Hematopoietic multipotent progenitor cell treated with erythropoietin and hydrocortisone succinate and interleukin-3 and kit ligand, for 17 days (in vitro differentiated cells): ENCODE data around the gene TBX3.

Experiments used
- DNase-seq: peaks from one replicate; pipeline ENCODE4 v3.0.0-alpha.2; 2015; ENCODE audit warnings: low spot score

The TBX3 gene

GRCh38 chr12:114668151-114668885 lies 15.7 kb downstream of the TBX3 start:
- DNase-seq = no peak

DNA sequence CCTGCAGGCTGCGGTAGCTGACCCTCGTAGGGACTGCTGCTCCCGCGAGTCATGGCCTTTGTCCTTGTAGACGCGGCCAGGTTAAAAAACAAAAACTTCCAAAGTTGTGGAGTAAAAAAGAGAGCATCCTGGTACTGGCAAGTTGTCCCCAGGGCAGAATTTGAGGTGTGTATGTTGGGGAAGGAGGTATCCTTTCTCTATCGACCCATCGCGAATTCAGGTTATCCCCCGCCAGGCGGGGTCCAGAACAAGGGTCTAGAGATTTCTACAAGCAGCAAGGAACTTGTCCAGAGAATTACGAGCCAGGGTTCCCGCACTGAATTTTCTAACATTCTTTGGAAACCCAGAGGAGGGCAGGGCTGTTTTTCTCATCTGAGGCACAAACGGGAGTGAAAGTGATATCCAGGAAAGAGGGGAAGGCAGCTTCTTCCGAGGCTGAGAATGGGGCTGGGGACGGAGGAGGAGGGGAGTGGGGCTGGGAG lies 16.3 kb downstream of the TBX3 start:
- no peak for DNase-seq

DNA sequence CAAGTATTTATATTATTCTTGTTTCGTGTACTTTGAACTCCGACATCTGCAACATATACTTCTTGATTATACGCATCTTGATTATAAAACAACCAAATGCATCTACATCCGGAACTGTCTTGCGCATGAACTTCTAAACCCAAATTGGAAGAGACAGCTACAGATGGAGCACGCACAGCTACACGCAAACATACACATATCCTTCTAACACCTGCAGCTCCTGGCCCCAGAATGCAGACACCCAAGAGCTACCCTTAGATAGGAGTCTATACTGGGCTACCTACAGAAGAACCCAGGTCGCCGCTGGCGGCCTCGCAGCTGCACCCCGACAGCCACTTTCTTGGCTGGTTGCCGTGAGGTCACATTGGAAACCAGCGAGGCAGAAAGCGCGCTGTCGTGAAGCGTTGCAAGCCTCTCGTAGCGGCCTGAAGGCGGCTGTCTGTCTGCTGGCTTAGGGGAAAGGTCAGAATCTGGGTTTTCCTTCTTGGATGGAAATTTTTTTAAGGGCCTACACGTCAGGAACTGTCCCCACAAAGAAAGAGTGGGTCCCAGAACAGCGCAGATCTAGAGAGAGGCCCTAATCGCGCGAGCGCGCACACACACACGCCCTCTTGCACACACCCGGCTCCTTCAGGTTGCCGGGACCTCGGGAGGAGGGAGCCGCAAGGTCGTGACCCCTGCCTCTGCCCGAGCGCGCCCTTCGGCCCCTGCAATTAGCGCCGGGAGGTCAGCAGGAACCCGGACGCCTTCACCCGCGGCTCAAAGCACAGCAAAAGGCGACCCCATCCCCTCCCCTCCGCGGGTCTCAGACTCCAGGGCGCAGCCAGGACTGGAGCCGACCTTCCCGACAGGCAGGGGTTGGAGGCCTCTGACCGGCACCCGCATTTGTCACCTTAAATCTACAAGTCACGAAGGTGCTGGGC lies 17.0 kb downstream of the TBX3 start:
- DNase-seq = no peak

DNA sequence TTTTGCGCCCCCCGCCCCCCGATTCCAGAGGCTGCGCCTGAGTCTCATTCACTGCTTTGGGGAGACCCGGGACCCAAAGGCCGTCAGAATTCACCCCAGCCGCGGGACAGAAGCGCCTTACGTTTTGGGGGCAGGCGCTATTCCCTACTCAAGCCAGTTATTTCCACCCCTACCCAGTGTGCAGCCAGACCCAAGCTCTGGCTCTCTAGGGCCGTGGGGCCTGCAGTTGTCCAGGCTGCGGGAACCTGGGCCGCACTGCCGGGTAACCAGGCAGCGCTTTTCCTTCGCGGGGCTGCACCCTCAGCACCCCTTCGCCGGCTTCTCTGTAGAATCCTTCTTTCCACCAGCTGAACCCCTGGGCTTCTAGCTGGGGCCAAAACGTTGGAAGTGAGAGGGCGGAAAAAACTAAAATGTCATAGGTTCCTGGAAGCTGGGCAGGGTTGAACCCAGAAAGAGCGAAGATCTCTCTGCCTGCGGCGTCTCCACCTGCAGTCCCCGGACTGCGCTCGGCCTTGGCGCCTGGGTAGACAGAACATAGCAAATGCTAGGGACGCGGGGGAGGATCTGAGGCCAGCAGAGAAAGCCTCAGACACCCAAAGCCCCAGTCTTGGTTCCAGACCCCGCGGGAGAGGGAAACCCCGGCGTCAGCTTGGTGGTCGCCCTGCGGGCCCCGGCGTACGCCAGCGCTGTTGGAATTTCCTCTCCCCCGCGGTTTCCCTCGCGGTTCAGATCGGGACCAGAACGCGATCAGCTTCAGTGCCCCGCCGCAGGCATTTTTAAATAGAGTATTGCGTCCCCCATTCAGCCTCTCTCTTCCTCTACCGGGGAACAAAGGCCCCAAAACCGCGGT lies 18.3 kb downstream of the TBX3 start:
- DNase-seq = no peak

DNA sequence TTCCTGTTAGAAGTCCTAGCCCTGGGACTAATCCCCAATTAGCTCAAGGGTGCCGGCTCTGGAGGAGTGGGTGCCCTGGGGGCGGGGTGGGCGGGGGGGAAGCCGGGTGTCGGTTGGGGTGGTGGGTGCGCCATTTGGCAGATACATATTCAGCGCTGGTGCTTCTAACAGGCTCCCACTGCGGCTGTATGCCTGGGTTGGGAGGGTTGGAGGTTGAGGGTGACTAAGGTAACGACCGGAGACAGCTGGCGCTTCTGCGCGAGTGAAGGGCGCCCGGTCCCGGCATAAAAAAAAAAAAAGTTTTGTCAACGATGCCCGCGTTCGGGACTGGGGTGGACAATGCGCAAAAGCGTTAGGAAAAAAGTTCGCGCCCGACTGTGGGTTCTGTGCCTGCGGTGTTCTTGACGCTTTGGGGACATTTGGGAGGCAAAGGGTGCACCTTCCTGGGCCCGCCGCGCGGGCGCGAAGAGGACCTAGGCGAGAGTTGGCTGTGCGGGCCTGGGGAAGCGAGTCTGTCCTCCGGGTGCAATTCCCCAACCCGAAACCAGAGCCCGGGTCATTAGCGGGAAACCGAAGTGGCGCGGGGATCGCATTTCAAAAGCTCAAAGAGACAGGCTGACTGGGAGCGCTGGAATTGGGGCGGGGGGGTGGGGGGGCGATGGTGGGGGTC lies 19.2 kb downstream of the TBX3 start:
- no peak for DNase-seq

DNA sequence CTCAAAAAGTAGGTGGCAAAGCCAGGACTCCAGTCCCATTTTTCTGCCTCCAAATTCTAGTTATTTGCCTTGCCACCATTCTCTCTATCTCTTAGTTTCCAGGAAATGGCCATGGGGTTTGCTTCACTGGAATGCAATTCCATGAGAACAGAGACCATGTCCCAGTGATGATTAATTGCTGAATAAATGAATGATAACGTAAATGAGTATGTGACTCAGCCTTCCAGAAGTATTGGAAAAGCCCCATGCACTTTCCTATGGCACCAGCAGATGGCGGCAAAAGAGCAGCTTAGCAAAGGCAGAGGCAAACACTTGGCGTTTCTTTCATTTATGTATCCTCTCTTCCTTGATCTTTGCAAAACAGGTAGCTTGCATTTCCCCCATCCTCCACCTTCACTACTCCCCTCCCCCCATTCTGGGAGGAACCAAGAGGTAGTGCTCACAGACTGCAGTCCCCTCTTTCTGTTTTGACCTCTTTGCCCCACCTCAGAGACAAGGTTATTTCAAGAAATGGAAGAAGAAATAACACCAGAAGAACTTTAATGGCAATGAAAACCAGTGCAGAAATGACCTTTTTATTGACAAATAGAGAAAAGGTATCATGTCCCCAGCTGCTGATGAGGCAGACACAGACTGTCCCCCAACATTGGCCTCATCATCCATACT lies 21.3 kb downstream of the TBX3 start:
- peak; percentile 30 for DNase-seq

- DNase-seq = no peak
Observed at GRCh38 chr12:114661245-114661644, 22.7 kb downstream of the TBX3 start.

DNA sequence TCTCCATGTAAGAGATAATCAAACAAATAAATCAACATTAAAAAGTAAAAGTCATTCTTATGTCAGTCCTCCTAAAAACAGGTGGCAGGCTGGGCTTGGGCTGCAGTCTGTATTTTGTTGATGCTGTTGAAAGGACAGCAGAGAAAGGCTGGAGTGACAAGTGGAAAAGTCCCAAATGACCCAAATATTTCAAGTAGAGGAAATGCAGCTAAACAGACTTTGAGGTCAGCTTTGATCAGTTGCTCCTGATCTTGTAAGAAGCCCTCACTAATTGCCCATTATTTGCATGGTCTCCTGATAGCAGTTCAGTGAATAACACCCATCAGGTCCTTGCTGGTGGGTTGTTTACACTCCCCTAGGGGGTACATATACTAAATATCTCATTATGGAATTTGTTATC lies 24.9 kb downstream of the TBX3 start:
- DNase-seq = no peak

GRCh38 chr12:114658002-114658441 lies 26.0 kb downstream of the TBX3 start:
- no peak for DNase-seq

DNA sequence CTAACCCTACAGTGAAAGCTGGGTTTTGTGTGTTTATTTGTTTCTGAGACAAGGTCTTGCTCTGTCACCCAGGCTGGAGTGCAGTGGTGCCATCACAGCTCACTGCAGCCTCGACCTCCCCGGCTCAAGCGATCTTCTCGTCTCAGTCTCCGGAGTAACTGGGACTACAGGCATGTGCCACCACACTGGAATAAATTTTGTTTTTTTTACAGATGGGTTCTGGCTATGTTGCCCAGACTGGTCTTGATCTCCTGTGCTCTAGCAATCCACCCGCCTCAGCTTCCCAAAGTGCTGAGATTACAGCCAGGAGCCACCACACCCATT lies 26.4 kb downstream of the TBX3 start:
- DNase-seq = no peak

- DNase-seq = no peak
Observed at GRCh38 chr12:114656906-114657596, 26.9 kb downstream of the TBX3 start.

- DNase-seq = no peak
Observed at GRCh38 chr12:114655934-114656749, 27.8 kb downstream of the TBX3 start.

GRCh38 chr12:114649585-114649984 lies 34.4 kb downstream of the TBX3 start:
- no peak for DNase-seq

DNA sequence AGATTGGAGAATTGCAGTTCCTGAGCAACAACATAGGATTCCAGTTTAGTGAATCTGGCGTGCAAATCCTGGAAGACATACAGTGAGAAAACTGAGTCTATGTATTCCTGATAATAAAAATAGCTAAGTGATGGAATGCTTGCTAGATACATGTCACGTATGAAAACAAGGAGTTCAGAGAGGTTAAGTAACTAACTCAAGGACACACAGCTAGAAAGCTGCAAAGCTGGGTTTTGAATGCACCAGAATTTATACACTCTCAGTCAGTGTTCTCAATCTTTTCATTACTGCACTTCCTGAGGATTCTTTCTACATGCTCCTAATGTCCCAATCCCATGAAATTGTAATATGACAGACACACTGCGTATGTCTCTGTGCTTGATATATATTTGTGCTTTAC lies 35.3 kb downstream of the TBX3 start:
- no peak for DNase-seq

DNA sequence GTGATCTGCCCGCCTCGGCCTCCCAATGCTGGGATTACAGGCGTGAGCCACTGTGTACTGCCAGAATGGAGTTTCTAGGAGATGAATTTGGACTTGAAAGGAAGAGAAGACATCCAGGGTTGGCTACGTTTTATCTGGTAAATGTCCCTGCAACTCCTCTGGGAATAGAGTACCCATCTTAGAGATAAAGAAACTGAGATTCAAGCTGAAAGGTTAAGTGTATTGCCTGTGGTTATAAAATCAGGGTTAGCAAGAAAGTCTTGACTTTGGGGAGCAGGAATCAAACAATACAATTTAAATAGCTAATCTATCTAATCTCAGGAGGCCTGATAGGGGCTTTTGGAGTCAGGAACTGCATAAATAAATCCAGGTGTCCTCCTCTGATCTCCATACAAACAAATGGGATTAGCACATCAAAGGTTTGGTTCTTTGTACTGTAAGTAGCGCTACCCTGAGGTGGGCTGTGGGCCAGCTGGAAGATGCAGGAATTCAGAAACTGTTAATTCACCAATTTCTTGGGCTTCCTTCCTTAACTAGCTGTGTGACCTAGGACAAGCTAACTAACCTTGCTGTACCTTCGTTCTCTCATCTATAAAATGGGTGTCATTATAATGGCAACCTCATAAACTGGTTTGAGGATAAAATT lies 45.1 kb downstream of the TBX3 start:
- no peak for DNase-seq

DNA sequence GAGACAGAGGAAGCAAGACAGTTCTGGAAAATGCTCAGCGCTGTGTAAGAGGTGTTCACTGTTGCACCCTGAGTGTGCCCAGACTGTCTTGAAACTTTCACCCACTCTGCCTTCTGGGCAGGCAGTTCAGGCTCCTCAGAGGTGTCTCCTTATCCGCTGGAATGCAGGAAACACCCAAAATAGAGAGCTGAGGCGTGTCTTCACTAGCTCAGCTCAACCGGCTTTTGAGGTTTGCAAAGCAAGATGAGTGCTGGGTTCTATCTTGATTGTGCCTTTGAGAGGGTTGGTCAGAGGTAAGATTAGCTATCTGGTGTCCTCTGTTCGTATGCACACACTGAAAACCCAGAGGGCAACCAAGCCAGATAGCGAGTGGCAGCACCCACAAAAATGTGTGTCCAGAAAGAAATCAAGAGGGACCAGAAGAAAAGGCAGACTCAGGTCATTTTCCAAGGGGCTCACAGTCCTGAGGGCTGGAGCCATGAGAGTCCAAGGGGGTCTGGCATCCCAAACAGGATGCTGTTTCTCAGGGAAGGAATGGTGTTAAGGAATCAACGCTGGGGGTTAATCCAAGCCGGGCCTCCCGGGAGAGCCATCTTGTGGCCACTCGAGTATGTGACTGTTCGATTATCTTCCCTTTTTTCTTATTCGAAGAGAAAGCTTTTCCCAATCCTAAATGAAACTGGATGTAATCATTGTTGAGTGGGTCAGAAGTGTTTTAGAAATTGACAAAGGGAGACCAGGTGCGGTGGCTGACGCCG lies 47.1 kb downstream of the TBX3 start:
- DNase-seq = no peak

DNA sequence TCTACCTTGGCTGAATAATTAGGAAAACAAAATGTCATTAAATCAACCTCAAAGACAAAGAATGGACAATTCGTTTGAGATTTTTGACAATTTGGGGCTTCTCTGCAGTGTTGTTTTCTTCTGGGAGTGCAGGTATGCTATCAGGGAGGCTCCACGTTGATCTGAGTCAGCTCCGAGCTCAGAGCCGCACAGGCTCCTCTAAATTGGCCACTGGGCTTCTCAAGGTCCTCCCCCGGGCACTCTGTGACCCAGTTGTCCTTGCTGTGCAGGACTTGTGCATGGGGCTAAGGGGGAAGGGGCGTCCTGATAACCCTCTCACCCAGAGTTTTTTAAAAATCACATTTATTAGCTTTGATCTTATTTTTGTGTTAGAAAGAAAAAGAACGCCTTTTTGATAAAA lies 52.7 kb downstream of the TBX3 start:
- no peak for DNase-seq

DNA sequence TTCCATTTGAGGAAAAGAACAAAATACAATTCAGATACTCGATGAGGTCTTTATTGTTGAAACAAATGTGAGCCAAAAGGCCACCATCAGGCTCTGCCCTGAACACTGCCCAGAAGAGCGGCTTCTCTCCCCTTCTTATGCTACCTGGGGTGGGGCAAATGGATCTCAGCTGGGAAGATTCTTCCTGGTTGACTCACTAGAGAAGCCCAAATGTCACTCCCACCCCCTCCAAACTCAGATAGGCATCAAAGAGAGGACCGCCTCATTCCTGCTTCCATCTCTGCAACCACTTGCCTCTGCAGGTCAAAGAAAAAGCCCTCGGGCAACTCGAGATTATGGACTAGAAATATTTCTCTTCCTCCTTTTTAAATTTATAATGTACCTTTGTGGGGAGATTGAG lies 55.8 kb downstream of the TBX3 start:
- no peak for DNase-seq
